ENCODE results near the gene ZNRF4. TPM values are rescaled to one million over a fixed set of nuclear protein-coding genes. Genes with fewer than 3 reads are reported as not detected.

Gene ZNRF4
- total RNA-seq, 1 donor from 2014 or later, result not detected

GRCh38 chr19:5501907-5502306 lies 46.7 kb downstream of the ZNRF4 start:
- DNase-seq (ENCODE audit: low read depth, low spot score), result no peak

DNA sequence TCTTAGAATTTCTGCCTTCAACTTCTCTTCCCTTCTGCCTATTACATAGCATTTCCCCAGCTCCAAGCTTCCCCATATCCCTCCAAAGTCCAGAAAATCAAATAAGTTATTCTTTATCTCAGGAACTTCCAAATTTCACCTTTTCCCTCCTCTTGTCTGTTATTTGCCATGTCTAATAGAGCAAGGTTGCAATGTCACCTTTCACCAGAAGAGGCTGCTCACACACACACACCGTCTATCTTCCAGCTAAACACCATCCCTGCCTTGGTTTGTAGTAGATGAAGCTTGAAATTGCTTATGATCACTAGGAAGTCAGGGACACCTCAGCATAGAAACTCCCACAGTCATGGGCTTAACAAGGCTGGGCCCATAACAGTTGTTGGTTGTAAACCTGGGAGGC lies 48.4 kb downstream of the ZNRF4 start:
- no peak for DNase-seq (ENCODE audit: low read depth, low spot score)

DNA sequence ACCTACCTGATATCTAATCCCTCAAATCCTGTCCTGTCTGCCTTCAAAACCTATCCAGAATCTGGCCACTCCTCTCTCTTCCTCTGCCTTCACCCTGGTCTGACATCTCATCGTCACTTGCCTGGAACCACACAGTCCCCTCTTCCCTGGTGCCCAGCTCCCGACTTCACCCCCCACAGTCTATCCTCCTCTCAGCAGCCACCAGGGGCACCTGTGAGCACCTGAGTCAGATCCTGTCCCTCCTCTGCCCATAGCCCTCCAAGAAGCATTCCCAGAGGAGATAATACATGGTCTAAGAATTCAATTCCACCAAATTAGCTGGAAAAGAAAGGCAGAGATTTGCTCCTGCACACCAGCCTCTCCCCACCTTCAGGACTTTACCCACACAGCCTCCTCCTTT lies 48.9 kb downstream of the ZNRF4 start:
- no peak for DNase-seq (ENCODE audit: low read depth, low spot score)

Other genes starting within 250 kb of the ZNRF4 start
- gene PTPRS, start 114.6 kb upstream of the ZNRF4 start, total RNA-seq, result 11.9 and 28.0 TPM in 2 replicates
- gene TINCR, start 112.5 kb downstream of the ZNRF4 start, total RNA-seq, result 0.11 TPM in 1 of 2 replicates, not detected in the other
- gene SAFB2, start 167.4 kb downstream of the ZNRF4 start, total RNA-seq, result 29.0 and 56.6 TPM in 2 replicates
- 68.5 and 88.1 TPM in 2 replicates for gene SAFB, start 167.7 kb downstream of the ZNRF4 start, total RNA-seq
- 26.1 and 60.3 TPM in 2 replicates for gene MICOS13, start 225.1 kb downstream of the ZNRF4 start, total RNA-seq
- 5.4 and 6.5 TPM in 2 replicates for gene HSD11B1L, start 225.6 kb downstream of the ZNRF4 start, total RNA-seq
- 388 and 866 TPM in 2 replicates for gene RPL36, start 234.9 kb downstream of the ZNRF4 start, total RNA-seq

All from pulmonary artery endothelial cell (primary cell).